Activated CD8-positive, alpha-beta memory T cell treated with anti-CD3 and anti-CD28 coated beads, Interleukin-2, amount 10 ng/mL, durations not matched to agents 7 days and 5 days (primary cell): ENCODE data around the gene MRPL36. TPM values are rescaled to one million over a fixed set of nuclear protein-coding genes. Genes with fewer than 3 reads are reported as not detected.
"Not testable (repeated sequence)": the region's sequence is repeated elsewhere in the genome, so short reads cannot be mapped to it uniquely, and the experiment has no call there.

Experiments
- ATAC-seq: fragments of 150-1000 bp; cut with Tn5 transposase; one replicate; pipeline ENCODE4 v1.10.0; 2021; ENCODE audit warnings: moderate library complexity
- CTCF ChIA-PET: fragments of 350-600 bp; sonication (Branson Sonifier 250); formaldehyde crosslinking; loops from one replicate; lab custom pipeline; 2021; ENCODE audit warnings: antibody characterized with exemption; lab: Charles Lee
- DNase-seq: peaks from one replicate; pipeline ENCODE4 v3.0.0-alpha.2; 2020
- H3K27ac Mint-ChIP-seq: one replicate; pipeline ENCODE4 v1.8.0; 2021; ENCODE audit warnings: mild to moderate bottlenecking, mixed read lengths
- H3K27me3 Mint-ChIP-seq: one replicate; pipeline ENCODE4 v1.8.0; 2021; ENCODE audit warnings: mixed read lengths
- H3K36me3 Mint-ChIP-seq: one replicate; pipeline ENCODE4 v1.8.0; 2021; ENCODE audit warnings: mild to moderate bottlenecking, mixed read lengths
- H3K4me1 Mint-ChIP-seq: one replicate; pipeline ENCODE4 v1.8.0; 2021; ENCODE audit warnings: mixed read lengths
- H3K4me3 Mint-ChIP-seq: one replicate; pipeline ENCODE4 v1.8.0; 2021; ENCODE audit warnings: mild to moderate bottlenecking, moderate library complexity, mixed read lengths
- H3K9me3 Mint-ChIP-seq: one replicate; pipeline ENCODE4 v1.8.0; 2022; ENCODE audit warnings: low read depth, mixed read lengths
- total RNA-seq, 2 experiments: library from RNA; stranded (reverse); gene quantifications; one replicate each; pipeline ENCODE4 v1.2.3, GENCODE V29; 2021

MRPL36 gene
- total RNA-seq, 2 experiments from 2014 or later = 62.0 to 84.7 TPM

- CTCF ChIA-PET = interaction anchor here (0.6 to 1.5 kb wide), 2 partner anchors 9 to 39 kb away, joined by 3 read pairs; no protein-coding TSS in a partner anchor
- Mint-ChIP-seq H3K27me3 (no peaks in the 10 kb centered on the region), H3K4me3 (peak overlapping the region; percentile 93), H3K36me3 (peaks cover 48% of the 10 kb centered on the region), H3K4me1 (peaks cover 50% of the 10 kb centered on the region), H3K27ac (peak overlapping the region; percentile 94), H3K9me3 (no peaks in the 10 kb centered on the region)
- ATAC-seq (no peak), DNase-seq (no peak)
Observed at GRCh38 chr5:1801967-1802295, 2.3 kb upstream of the MRPL36 start.

GRCh38 chr5:1801222-1801966 lies 1.8 kb upstream of the MRPL36 start, which contains the start of gene NDUFS6:
Gene NDUFS6, plus strand, starts transcription at chr5:1801407. Its CDS starts 11 bp downstream, at chr5:1801418.
- ATAC-seq (peak; percentile 65), DNase-seq (peak; percentile 88)
- no peaks in the 10 kb centered on the region for H3K9me3 Mint-ChIP-seq
- H3K36me3 Mint-ChIP-seq = peaks cover 45% of the 10 kb centered on the region
- peaks cover 50% of the 10 kb centered on the region for H3K4me1 Mint-ChIP-seq
- no peaks in the 10 kb centered on the region for H3K27me3 Mint-ChIP-seq
- CTCF ChIA-PET = interaction anchor here (0.6 to 1.8 kb wide), 3 partner anchors 9 to 38 kb away, joined by 3 to 5 read pairs (median 4); no protein-coding TSS in a partner anchor
- H3K27ac Mint-ChIP-seq = peak within 1 kb of the TSS; percentile 94
- H3K4me3 Mint-ChIP-seq = peak within 1 kb of the TSS; percentile 93

GRCh38 chr5:1800472-1801221 lies 1.0 kb upstream of the MRPL36 start:
- DNase-seq (peak; percentile 75), ATAC-seq (peak; percentile 60)
- Mint-ChIP-seq H3K36me3 (peaks cover 43% of the 10 kb centered on the region), H3K27me3 (no peaks in the 10 kb centered on the region), H3K4me1 (peaks cover 49% of the 10 kb centered on the region), H3K9me3 (no peaks in the 10 kb centered on the region), H3K4me3 (peak overlapping the region; percentile 93), H3K27ac (peak overlapping the region; percentile 94)
- CTCF ChIA-PET = interaction anchor here (1.1 to 1.8 kb wide), 3 partner anchors 8 to 37 kb away, joined by 3 to 5 read pairs (median 4); no protein-coding TSS in a partner anchor

GRCh38 chr5:1799110-1799601 lies 481 bp downstream of the MRPL36 start:
- H3K27me3 Mint-ChIP-seq = no peaks in the 10 kb centered on the region
- H3K9me3 Mint-ChIP-seq = no peaks in the 10 kb centered on the region
- peaks cover 63% of the 10 kb centered on the region for H3K4me1 Mint-ChIP-seq
- CTCF ChIA-PET = interaction anchor here (0.7 to 1.2 kb wide), 3 partner anchors 14 to 62 kb away, joined by 3 to 6 read pairs (median 3); no protein-coding TSS in a partner anchor
- ATAC-seq (peak; percentile 37), DNase-seq (peak; percentile 55)
- H3K27ac Mint-ChIP-seq = peak overlapping the region; percentile 94
- peak overlapping the region; percentile 93 for H3K4me3 Mint-ChIP-seq
- peaks cover 46% of the 10 kb centered on the region for H3K36me3 Mint-ChIP-seq

- CTCF ChIA-PET = interaction anchor here (0.7 to 1.2 kb wide), 3 partner anchors 13 to 61 kb away, joined by 3 to 6 read pairs (median 3); no protein-coding TSS in a partner anchor
- Mint-ChIP-seq H3K4me1 (peaks cover 64% of the 10 kb centered on the region), H3K27ac (peak overlapping the region; percentile 77), H3K36me3 (peaks cover 41% of the 10 kb centered on the region), H3K4me3 (peak overlapping the region; percentile 93)
- H3K9me3 Mint-ChIP-seq, H3K27me3 Mint-ChIP-seq, DNase-seq, ATAC-seq: not testable (repeated sequence)
Observed at GRCh38 chr5:1798589-1798988, 1.0 kb downstream of the MRPL36 start.

- ATAC-seq (no peak), DNase-seq (no peak)
- Mint-ChIP-seq H3K9me3 (no peaks in the 10 kb centered on the region), H3K4me3 (peak overlapping the region; percentile 40), H3K27me3 (no peaks in the 10 kb centered on the region), H3K36me3 (peaks cover 35% of the 10 kb centered on the region), H3K4me1 (peaks cover 64% of the 10 kb centered on the region), H3K27ac (peak overlapping the region; percentile 38)
- CTCF ChIA-PET = no interaction called here
Observed at GRCh38 chr5:1797855-1798254, 1.8 kb downstream of the MRPL36 start.

GRCh38 chr5:1797103-1797800 lies 2.4 kb downstream of the MRPL36 start:
- H3K4me3 Mint-ChIP-seq = no peak overlapping the region
- ATAC-seq (no peak), DNase-seq (no peak)
- peak overlapping the region; percentile 12 for H3K27ac Mint-ChIP-seq
- H3K9me3 Mint-ChIP-seq = no peaks in the 10 kb centered on the region
- H3K27me3 Mint-ChIP-seq = no peaks in the 10 kb centered on the region
- H3K4me1 Mint-ChIP-seq = peaks cover 64% of the 10 kb centered on the region
- peaks cover 34% of the 10 kb centered on the region for H3K36me3 Mint-ChIP-seq
- CTCF ChIA-PET = no interaction called here

GRCh38 chr5:1796371-1797102 lies 3.1 kb downstream of the MRPL36 start:
- Mint-ChIP-seq H3K9me3 (no peaks in the 10 kb centered on the region), H3K27ac (peak overlapping the region; percentile 12), H3K36me3 (peaks cover 33% of the 10 kb centered on the region), H3K4me3 (no peak overlapping the region), H3K27me3 (no peaks in the 10 kb centered on the region), H3K4me1 (peaks cover 67% of the 10 kb centered on the region)
- CTCF ChIA-PET = no interaction called here
- no peak for ATAC-seq
- DNase-seq = no peak

- Mint-ChIP-seq H3K27me3 (no peaks in the 10 kb centered on the region), H3K27ac (no peak overlapping the region), H3K36me3 (peaks cover 33% of the 10 kb centered on the region), H3K4me1 (peaks cover 72% of the 10 kb centered on the region), H3K4me3 (no peak overlapping the region), H3K9me3 (no peaks in the 10 kb centered on the region)
- DNase-seq = no peak
- ATAC-seq = no peak
- CTCF ChIA-PET = interaction anchor here (1.5 kb wide), 1 partner anchor 23 kb away, joined by 3 read pairs; no protein-coding TSS in a partner anchor
Observed at GRCh38 chr5:1795931-1796330, 3.7 kb downstream of the MRPL36 start.

GRCh38 chr5:1795506-1795905 lies 4.1 kb downstream of the MRPL36 start:
- no peaks in the 10 kb centered on the region for H3K9me3 Mint-ChIP-seq
- H3K4me1 Mint-ChIP-seq = peaks cover 75% of the 10 kb centered on the region
- H3K4me3 Mint-ChIP-seq = no peak overlapping the region
- H3K36me3 Mint-ChIP-seq = peaks cover 33% of the 10 kb centered on the region
- DNase-seq (no peak), ATAC-seq (no peak)
- no peaks in the 10 kb centered on the region for H3K27me3 Mint-ChIP-seq
- H3K27ac Mint-ChIP-seq = peak overlapping the region; percentile 98
- CTCF ChIA-PET = interaction anchor here (1.5 kb wide), 1 partner anchor 23 kb away, joined by 3 read pairs; no protein-coding TSS in a partner anchor

GRCh38 chr5:1794901-1795290 lies 4.7 kb downstream of the MRPL36 start:
- peak overlapping the region; percentile 98 for H3K27ac Mint-ChIP-seq
- peaks cover 81% of the 10 kb centered on the region for H3K4me1 Mint-ChIP-seq
- no peak overlapping the region for H3K4me3 Mint-ChIP-seq
- H3K9me3 Mint-ChIP-seq = no peaks in the 10 kb centered on the region
- no peaks in the 10 kb centered on the region for H3K27me3 Mint-ChIP-seq
- CTCF ChIA-PET = interaction anchor here (1.5 kb wide), 1 partner anchor 22 kb away, joined by 3 read pairs; no protein-coding TSS in a partner anchor
- DNase-seq (no peak), ATAC-seq (no peak)
- peaks cover 30% of the 10 kb centered on the region for H3K36me3 Mint-ChIP-seq
